Measurements from ENCODE around the gene FAM20A.

DNA sequence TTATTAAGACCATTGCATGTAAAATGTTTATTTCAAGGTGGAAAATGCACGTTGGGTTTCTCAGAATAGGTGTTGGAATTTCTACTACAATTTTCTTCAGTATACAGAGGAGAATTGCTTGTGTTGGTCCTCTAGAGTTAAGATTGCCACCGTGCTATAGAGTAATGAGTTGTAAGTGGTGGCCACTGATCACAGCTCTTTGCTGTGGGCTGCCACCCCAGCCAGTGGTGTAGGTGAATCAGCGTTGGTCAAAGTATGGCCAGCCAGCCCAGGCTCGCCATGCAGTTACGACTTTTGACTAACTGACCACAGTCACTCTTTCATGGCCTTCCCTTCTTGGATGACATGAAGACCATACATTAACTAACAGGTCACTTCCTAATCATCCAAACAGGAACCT is 101.6 kb downstream of the FAM20A start:
- TF ChIP-seq, protein P1, sequence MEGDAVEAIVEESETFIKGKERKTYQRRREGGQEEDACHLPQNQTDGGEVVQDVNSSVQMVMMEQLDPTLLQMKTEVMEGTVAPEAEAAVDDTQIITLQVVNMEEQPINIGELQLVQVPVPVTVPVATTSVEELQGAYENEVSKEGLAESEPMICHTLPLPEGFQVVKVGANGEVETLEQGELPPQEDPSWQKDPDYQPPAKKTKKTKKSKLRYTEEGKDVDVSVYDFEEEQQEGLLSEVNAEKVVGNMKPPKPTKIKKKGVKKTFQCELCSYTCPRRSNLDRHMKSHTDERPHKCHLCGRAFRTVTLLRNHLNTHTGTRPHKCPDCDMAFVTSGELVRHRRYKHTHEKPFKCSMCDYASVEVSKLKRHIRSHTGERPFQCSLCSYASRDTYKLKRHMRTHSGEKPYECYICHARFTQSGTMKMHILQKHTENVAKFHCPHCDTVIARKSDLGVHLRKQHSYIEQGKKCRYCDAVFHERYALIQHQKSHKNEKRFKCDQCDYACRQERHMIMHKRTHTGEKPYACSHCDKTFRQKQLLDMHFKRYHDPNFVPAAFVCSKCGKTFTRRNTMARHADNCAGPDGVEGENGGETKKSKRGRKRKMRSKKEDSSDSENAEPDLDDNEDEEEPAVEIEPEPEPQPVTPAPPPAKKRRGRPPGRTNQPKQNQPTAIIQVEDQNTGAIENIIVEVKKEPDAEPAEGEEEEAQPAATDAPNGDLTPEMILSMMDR (IDR thresholded peaks at IDR 0.05), result no peak
- TF ChIP-seq POLR2A (IDR thresholded peaks at IDR 0.05), result no peak

Measured in sigmoid colon (tissue), 3 donors.